ENCODE measurements around the gene XKR3. TPM values are rescaled to one million over a fixed set of nuclear protein-coding genes. Genes with fewer than 3 reads are reported as not detected.
"Not testable (repeated sequence)": the region's sequence is repeated elsewhere in the genome, so short reads cannot be mapped to it uniquely, and the experiment has no call there.

The XKR3 gene
- total RNA-seq, 1 experiment from 2014 or later = not detected

GRCh38 chr22:16767927-16768326, 57.3 kb downstream of the XKR3 start:
- not testable (repeated sequence) for H3K23me2 ChIP-seq (ENCODE audit: insufficient read length, low read depth, low read length, poor library complexity, severe bottlenecking); H3K56ac ChIP-seq (ENCODE audit: insufficient read length, low read depth, low read length); H3T11ph ChIP-seq (ENCODE audit: low read length); H3K27ac Mint-ChIP-seq; H3K4me1 ChIP-seq (ENCODE audit: insufficient read depth, low read length); H4K8ac ChIP-seq (replicated peaks; ENCODE audit: insufficient read length, low read depth, low read length); H3K23ac ChIP-seq (ENCODE audit: insufficient read length, low read depth, low read length); H3K79me1 ChIP-seq (ENCODE audit: insufficient read depth, low read depth, low read length, poor library complexity, severe bottlenecking); H4K91ac ChIP-seq (ENCODE audit: insufficient read length, low read depth, low read length); H2BK5ac ChIP-seq (ENCODE audit: insufficient read length, low read length); H2BK15ac ChIP-seq (ENCODE audit: low read depth, low read length); H2BK12ac ChIP-seq (ENCODE audit: insufficient read length, low read depth, low read length); H3K9me3 ChIP-seq (ENCODE audit: control insufficient read depth, low read depth, low read length); H3K27me3 ChIP-seq (ENCODE audit: insufficient read depth, low read length); H4K5ac ChIP-seq (ENCODE audit: insufficient read length, low read depth, low read length); H2AFZ ChIP-seq (ENCODE audit: low read length); H3K4me1 Mint-ChIP-seq; H2BK20ac ChIP-seq (ENCODE audit: low read depth, low read length, poor library complexity, severe bottlenecking); H4K20me1 ChIP-seq (ENCODE audit: control insufficient read depth, insufficient read depth, insufficient read length); H2BK120ac ChIP-seq (ENCODE audit: low read depth, low read length, poor library complexity, severe bottlenecking); H3K27me3 Mint-ChIP-seq (ENCODE audit: low read depth); H3K27ac ChIP-seq (ENCODE audit: insufficient read length, low read depth, low read length); H2AK5ac ChIP-seq (ENCODE audit: insufficient read length, low read length); DNase-seq; H3K79me2 ChIP-seq (ENCODE audit: insufficient read depth, low read length); H3K4ac ChIP-seq (ENCODE audit: low read depth, low read length); H3K4me2 ChIP-seq (ENCODE audit: insufficient read depth, insufficient read length, low read length); H3K14ac ChIP-seq (ENCODE audit: insufficient read depth, low read length); H3K18ac ChIP-seq (ENCODE audit: insufficient read length, low read depth, low read length); H3K9ac ChIP-seq (ENCODE audit: extremely low read depth, insufficient read length, low read length); H3K4me3 Mint-ChIP-seq
- WGBS (ENCODE audit: extremely low coverage, insufficient read length, low lambda C conversion rate) = no CpG with 5 or more reads among the region's 2 CpGs
- Mint-ChIP-seq H3K9me3 (peaks cover 59 to 69% of the 10 kb centered on the region in 2 experiments), H3K36me3 (ENCODE audit: insufficient read depth in 1 of 3, low read depth in 3 of 3) (peaks cover 8 to 10% (median 9%) of the 10 kb centered on the region in 3 experiments; a peak in 5 of 7 replicates)

- not testable (repeated sequence) for H3K4me1 Mint-ChIP-seq; H3K56ac ChIP-seq (ENCODE audit: insufficient read length, low read depth, low read length); H2BK12ac ChIP-seq (ENCODE audit: insufficient read length, low read depth, low read length); H3K18ac ChIP-seq (ENCODE audit: insufficient read length, low read depth, low read length); H3K4ac ChIP-seq (ENCODE audit: low read depth, low read length); H3K27me3 ChIP-seq (ENCODE audit: insufficient read depth, low read length); H3T11ph ChIP-seq (ENCODE audit: low read length); H4K8ac ChIP-seq (replicated peaks; ENCODE audit: insufficient read length, low read depth, low read length); H2AFZ ChIP-seq (ENCODE audit: low read length); H3K23me2 ChIP-seq (ENCODE audit: insufficient read length, low read depth, low read length, poor library complexity, severe bottlenecking); H3K4me1 ChIP-seq (ENCODE audit: insufficient read depth, low read length); H4K91ac ChIP-seq (ENCODE audit: insufficient read length, low read depth, low read length); H2BK120ac ChIP-seq (ENCODE audit: low read depth, low read length, poor library complexity, severe bottlenecking); H4K5ac ChIP-seq (ENCODE audit: insufficient read length, low read depth, low read length); H3K27ac Mint-ChIP-seq; H3K4me3 Mint-ChIP-seq; DNase-seq; H3K14ac ChIP-seq (ENCODE audit: insufficient read depth, low read length); H3K27ac ChIP-seq (ENCODE audit: insufficient read length, low read depth, low read length); H3K4me2 ChIP-seq (ENCODE audit: insufficient read depth, insufficient read length, low read length); H2BK5ac ChIP-seq (ENCODE audit: insufficient read length, low read length); H3K79me2 ChIP-seq (ENCODE audit: insufficient read depth, low read length); H3K23ac ChIP-seq (ENCODE audit: insufficient read length, low read depth, low read length); H2BK20ac ChIP-seq (ENCODE audit: low read depth, low read length, poor library complexity, severe bottlenecking); H3K27me3 Mint-ChIP-seq (ENCODE audit: low read depth); H2AK5ac ChIP-seq (ENCODE audit: insufficient read length, low read length); H4K20me1 ChIP-seq (ENCODE audit: control insufficient read depth, insufficient read depth, insufficient read length); H3K79me1 ChIP-seq (ENCODE audit: insufficient read depth, low read depth, low read length, poor library complexity, severe bottlenecking); H2BK15ac ChIP-seq (ENCODE audit: low read depth, low read length); H3K9ac ChIP-seq (ENCODE audit: extremely low read depth, insufficient read length, low read length)
- peaks cover 19% of the 10 kb centered on the region for H3K9me3 ChIP-seq (ENCODE audit: control insufficient read depth, low read depth, low read length)
- Mint-ChIP-seq H3K36me3 (ENCODE audit: insufficient read depth in 1 of 3, low read depth in 3 of 3) (peaks cover 12 to 29% (median 15%) of the 10 kb centered on the region in 3 experiments; a peak in 6 of 7 replicates), H3K9me3 (peaks cover 85 to 92% of the 10 kb centered on the region in 2 experiments)
- WGBS (ENCODE audit: extremely low coverage, insufficient read length, low lambda C conversion rate) = no CpG with 5 or more reads among the region's 2 CpGs
Measured at GRCh38 chr22:16762224-16762623, 63.0 kb downstream of the XKR3 start.

Measured in H9 (cell line).